Neuronal stem cell (in vitro differentiated cells): Measurements from ENCODE around the gene JPH2.

Source experiments
- DNase-seq: peaks from one replicate; pipeline ENCODE4 v3.0.0-alpha.2; 2013; ENCODE audit warnings: low spot score
- H2AFZ ChIP-seq: one replicate; pipeline ENCODE4 v1.6.1; 2013; ENCODE audit warnings: mild to moderate bottlenecking, low read length, inconsistent platforms
- H2AK5ac ChIP-seq: 2 replicates; pipeline ENCODE4 v1.6.1; 2013; ENCODE audit warnings: low read depth, mild to moderate bottlenecking, inconsistent platforms, low read length, moderate library complexity, mixed read lengths
- H2BK120ac ChIP-seq: 2 replicates; pipeline ENCODE4 v1.6.1; 2013; ENCODE audit warnings: low read depth, mild to moderate bottlenecking, inconsistent platforms, low read length, moderate library complexity, mixed read lengths
- H2BK12ac ChIP-seq: one replicate; pipeline ENCODE4 v1.6.1; 2013; ENCODE audit warnings: low read length, inconsistent platforms
- H2BK15ac ChIP-seq: 2 replicates; pipeline ENCODE4 v1.6.1; 2013; ENCODE audit warnings: mild to moderate bottlenecking, low read length, inconsistent platforms, mixed read lengths
- H2BK5ac ChIP-seq: one replicate; pipeline ENCODE4 v1.6.1; 2013; ENCODE audit warnings: inconsistent platforms, mild to moderate bottlenecking, low read length, moderate library complexity
- H3K14ac ChIP-seq: one replicate; pipeline ENCODE4 v1.6.1; 2013; ENCODE audit warnings: low read length, inconsistent platforms
- H3K18ac ChIP-seq: 2 replicates; pipeline ENCODE4 v1.6.1; 2013; ENCODE audit warnings: low read length, inconsistent platforms
- H3K23ac ChIP-seq: 2 replicates; pipeline ENCODE4 v1.6.1; 2013; ENCODE audit warnings: low read depth, mild to moderate bottlenecking, mixed read lengths, low read length, inconsistent platforms; ENCODE audit not compliant: poor library complexity
- H3K27ac ChIP-seq: replicated peaks from 3 replicates; pipeline ENCODE4 v1.5.1; 2013; ENCODE audit warnings: low read length, inconsistent platforms
- H3K27me3 ChIP-seq, 3 experiments: 2 replicates each; pipeline ENCODE4 v1.6.1; 2013; ENCODE audit warnings: low read length in 3 of 3, mild to moderate bottlenecking in 2 of 3, inconsistent platforms in 1 of 3, low read depth in 1 of 3, mixed read lengths in 1 of 3, moderate library complexity in 1 of 3; ENCODE audit not compliant: control insufficient read depth in 3 of 3, insufficient read depth in 3 of 3
- H3K36me3 ChIP-seq, 2 donors: replicated peaks in 1 of 2; 2 replicates each; pipeline ENCODE4 v1.6.1; 2013; ENCODE audit warnings: low read length in 2 of 2; ENCODE audit not compliant: control insufficient read depth in 2 of 2, insufficient read depth in 2 of 2
- H3K4ac ChIP-seq: 2 replicates; pipeline ENCODE4 v1.6.1; 2013; ENCODE audit warnings: inconsistent platforms, mild to moderate bottlenecking, low read length, moderate library complexity
- H3K4me1 ChIP-seq, 2 donors: 1 replicate in 1 of 2; 2 replicates in 1 of 2; pipeline ENCODE4 v1.6.1; 2013; ENCODE audit warnings: low read length in 2 of 2, low read depth in 1 of 2; ENCODE audit not compliant: control insufficient read depth in 2 of 2, insufficient read depth in 1 of 2
- H3K4me2 ChIP-seq: one replicate; pipeline ENCODE4 v1.6.1; 2013; ENCODE audit warnings: mild to moderate bottlenecking, low read length, inconsistent platforms; ENCODE audit not compliant: insufficient read depth, poor library complexity, severe bottlenecking
- H3K4me3 ChIP-seq, 2 donors: 2 replicates each; pipeline ENCODE4 v1.5.1; 2013; ENCODE audit warnings: low read length in 2 of 2, mild to moderate bottlenecking in 2 of 2, inconsistent platforms in 1 of 2, moderate library complexity in 1 of 2
- H3K79me1 ChIP-seq: one replicate; pipeline ENCODE4 v1.6.1; 2013; ENCODE audit warnings: low read depth, mild to moderate bottlenecking, inconsistent platforms, low read length, moderate library complexity
- H3K9ac ChIP-seq: one replicate; pipeline ENCODE4 v1.6.1; 2013; ENCODE audit warnings: mild to moderate bottlenecking, low read depth, low read length, inconsistent platforms; ENCODE audit not compliant: poor library complexity
- H3K9me3 ChIP-seq, 2 donors: replicated peaks in 1 of 2; 2 replicates each; pipeline versions ENCODE3 to v1.6.1; 2013; ENCODE audit warnings: low read length in 2 of 2, mild to moderate bottlenecking in 2 of 2, inconsistent platforms in 1 of 2, low read depth in 1 of 2, mixed read lengths in 1 of 2, moderate library complexity in 1 of 2; ENCODE audit not compliant: control insufficient read depth in 2 of 2, insufficient read depth in 1 of 2
- H4K8ac ChIP-seq: one replicate; pipeline ENCODE4 v1.6.1; 2013; ENCODE audit warnings: low read depth, mild to moderate bottlenecking, inconsistent platforms, low read length, moderate library complexity
- H4K91ac ChIP-seq: one replicate; pipeline ENCODE4 v1.6.1; 2013; ENCODE audit warnings: low read length, low read depth, mild to moderate bottlenecking, inconsistent platforms; ENCODE audit not compliant: poor library complexity
- WGBS, 2 donors: extraction: QIAGEN DNeasy Blood & Tissue Kit; methylation state at CpG; one replicate each; pipeline ENCODE4 v1.1.7; 2013; ENCODE audit warnings: missing lambda C conversion rate in 2 of 2, mixed read lengths in 1 of 2; ENCODE audit not compliant: insufficient read length in 2 of 2, insufficient replicate concordance in 1 of 2; ENCODE audit errors: extremely low coverage in 2 of 2; 5-methylcytosine and 5-hydroxymethylcytosine counted together

JPH2 gene

GRCh38 chr20:44159125-44159524 lies 27.9 kb downstream of the JPH2 start:
- Histone ChIP-seq H3K18ac (no peak overlapping the region), H3K4me1 (peaks cover 7 to 11% of the 10 kb centered on the region in 2 donors), H3K27me3 (no peaks in the 10 kb centered on the region), H2BK12ac (no peak overlapping the region), H2AK5ac (peak overlapping the region; percentile 36), H3K23ac (no peak overlapping the region), H3K4me3 (no peak overlapping the region), H2AFZ (no peak overlapping the region), H3K9ac (no peak overlapping the region), H2BK120ac (no peak overlapping the region), H3K27ac (no peak overlapping the region), H3K4ac (no peak overlapping the region), H2BK5ac (no peak overlapping the region), H3K9me3 (peaks cover 0 to 4% of the 10 kb centered on the region in 2 donors), H3K79me1 (no peaks in the 10 kb centered on the region), H3K36me3 (no peaks in the 10 kb centered on the region), H3K14ac (no peak overlapping the region), H4K8ac (no peak overlapping the region), H4K91ac (no peak overlapping the region), H3K4me2 (no peak overlapping the region), H2BK15ac (no peak overlapping the region)
- DNase-seq: no peak
- WGBS, 2 donors: 100% methylated on average over 1 of the region's 2 CpGs

GRCh38 chr20:44157061-44157460 lies 29.9 kb downstream of the JPH2 start:
- no peaks in the 10 kb centered on the region for H3K36me3 ChIP-seq
- no peak overlapping the region for H2AK5ac ChIP-seq
- no peak overlapping the region for H3K14ac ChIP-seq
- no peak overlapping the region for H3K4me2 ChIP-seq
- no peak overlapping the region for H4K8ac ChIP-seq
- no peak overlapping the region for H3K18ac ChIP-seq
- no peak overlapping the region for H2BK15ac ChIP-seq
- H3K4ac ChIP-seq: no peak overlapping the region
- no peak overlapping the region for H3K23ac ChIP-seq
- no peak overlapping the region for H3K4me3 ChIP-seq
- H3K79me1 ChIP-seq: no peaks in the 10 kb centered on the region
- no peak overlapping the region for H2BK12ac ChIP-seq
- no peak for DNase-seq
- H2BK120ac ChIP-seq: no peak overlapping the region
- no peak overlapping the region for H3K27ac ChIP-seq
- H3K9ac ChIP-seq: no peak overlapping the region
- H3K9me3 ChIP-seq: peaks cover 0 to 2% of the 10 kb centered on the region in 2 donors
- H2AFZ ChIP-seq: no peak overlapping the region
- H3K4me1 ChIP-seq: peaks cover 17 to 21% of the 10 kb centered on the region in 2 donors
- no peak overlapping the region for H2BK5ac ChIP-seq
- WGBS, 2 donors: no CpG with 5 or more reads among the region's 5 CpGs
- H4K91ac ChIP-seq: no peak overlapping the region
- no peaks in the 10 kb centered on the region for H3K27me3 ChIP-seq

- Histone ChIP-seq H4K91ac (no peak overlapping the region), H3K9ac (peak overlapping the region; percentile 31), H2BK5ac (peak overlapping the region; percentile 55), H3K36me3 (no peaks in the 10 kb centered on the region), H3K18ac (peak overlapping the region; percentile 94), H4K8ac (no peak overlapping the region), H2BK12ac (peak overlapping the region; percentile 91), H3K4me3 (no peak overlapping the region), H3K4me1 (peaks cover 17 to 21% of the 10 kb centered on the region in 2 donors), H3K79me1 (no peaks in the 10 kb centered on the region), H3K9me3 (peaks cover 0 to 2% of the 10 kb centered on the region in 2 donors), H3K4ac (no peak overlapping the region), H3K23ac (no peak overlapping the region), H3K27me3 (no peaks in the 10 kb centered on the region), H3K14ac (no peak overlapping the region), H2BK120ac (peak overlapping the region; percentile 49), H2BK15ac (peak overlapping the region; percentile 34), H3K4me2 (no peak overlapping the region), H3K27ac (peak overlapping the region; percentile 4), H2AK5ac (peak overlapping the region; percentile 86), H2AFZ (peak overlapping the region; percentile 64)
- WGBS, 2 donors: no CpG with 5 or more reads among the region's 7 CpGs
- no peak for DNase-seq
These were observed 32.4 kb downstream of the JPH2 start for GRCh38 chr20:44154521-44155001.

GRCh38 chr20:44153636-44154043 lies 33.3 kb downstream of the JPH2 start:
- Histone ChIP-seq H2BK15ac (peak overlapping the region; percentile 69), H2BK120ac (no peak overlapping the region), H3K4me1 (peaks cover 17 to 21% of the 10 kb centered on the region in 2 donors), H3K9ac (no peak overlapping the region), H3K4me2 (no peak overlapping the region), H3K27me3 (no peaks in the 10 kb centered on the region), H3K36me3 (no peaks in the 10 kb centered on the region), H4K8ac (no peak overlapping the region), H3K4me3 (no peak overlapping the region), H3K18ac (peak overlapping the region; percentile 66), H3K14ac (no peak overlapping the region), H3K4ac (no peak overlapping the region), H2AFZ (no peak overlapping the region), H2BK12ac (no peak overlapping the region), H3K9me3 (peaks cover 0 to 2% of the 10 kb centered on the region in 2 donors), H4K91ac (no peak overlapping the region), H2BK5ac (no peak overlapping the region), H3K27ac (no peak overlapping the region), H2AK5ac (no peak overlapping the region), H3K79me1 (no peaks in the 10 kb centered on the region), H3K23ac (no peak overlapping the region)
- WGBS, 2 donors: no CpG with 5 or more reads among the region's 6 CpGs
- DNase-seq: no peak
